Measurements from ENCODE around the gene NAGPA. TPM values are rescaled to one million over a fixed set of nuclear protein-coding genes. Genes with fewer than 3 reads are reported as not detected.

The NAGPA gene
- total and polyA plus RNA-seq, 2 of the 13 experiments (the other 11 are each of a cell fraction or from before 2014, with no cell fraction given): 27.1 to 60.3 TPM

DNA sequence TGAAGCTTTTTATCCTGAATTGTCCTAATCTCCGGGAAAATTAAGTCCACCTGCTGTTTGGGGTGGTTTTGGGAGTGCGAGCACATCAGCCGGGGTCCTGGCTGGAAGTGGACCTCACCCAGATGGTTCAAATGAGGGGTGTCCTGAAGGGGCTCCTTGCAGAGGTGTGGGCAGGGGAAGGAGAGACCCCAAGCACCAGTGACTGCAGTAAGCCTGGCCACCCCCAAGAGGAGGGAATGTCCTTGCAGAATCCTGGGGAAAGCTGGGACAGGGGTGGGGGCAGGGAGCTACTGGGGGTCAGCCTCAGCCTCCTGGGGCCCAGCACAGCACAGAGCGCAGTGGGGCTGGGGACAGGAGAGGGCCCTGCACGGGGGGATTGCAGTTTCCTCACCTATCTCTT is 29.4 kb downstream of the NAGPA start:
- peaks cover 13 to 57% of the 10 kb centered on the region in 2 experiments; a peak in 4 of 5 replicates for H3K27me3 ChIP-seq (ENCODE audit: control insufficient read depth in 1 of 2, insufficient read depth in 2 of 2, low read length in 2 of 2)
- ChIA-PET POLR2A (no interaction called here), CTCF (ENCODE audit: low intra/inter-chr PET ratio, low total read pairs) (no interaction called here)
- no peaks in the 10 kb centered on the region for H3K79me2 ChIP-seq (ENCODE audit: insufficient read depth, low read length)
- BruUV-seq (replicated peaks): no TSS peak
- H3K9ac ChIP-seq (ENCODE audit: insufficient read depth, low read depth, low read length): no peak overlapping the region
- 44% methylated on average over 5 of the region's 5 CpGs for WGBS (ENCODE audit: low lambda C conversion rate)
- no peak overlapping the region for H2AFZ ChIP-seq (ENCODE audit: low read length)
- no peak for FAIRE-seq
- H4K20me1 ChIP-seq (ENCODE audit: insufficient read depth, low read length): no peaks in the 10 kb centered on the region
- TF ChIP-seq NFE2L2 (IDR thresholded peaks at IDR 0.05; ENCODE audit: low read length) (no peak), PHF20 (CRISPR knock-in tag; IDR thresholded peaks at IDR 0.05) (no peak), NFYB (CRISPR knock-in tag; IDR thresholded peaks at IDR 0.05) (no peak), ERF (CRISPR knock-in tag; IDR thresholded peaks at IDR 0.05) (no peak), EP300 (IDR thresholded peaks at IDR 0.05; ENCODE audit: low read depth in 2 of 2, low read length in 2 of 2) (no peak), EP300 (CRISPR knock-in tag; IDR thresholded peaks at IDR 0.05; ENCODE audit: borderline replicate concordance) (no peak), DPF2 (CRISPR knock-in tag; IDR thresholded peaks at IDR 0.05; ENCODE audit: borderline replicate concordance, low read depth) (no peak), NR2F6 (IDR thresholded peaks at IDR 0.05) (no peak), NR2F6 (CRISPR knock-in tag; IDR thresholded peaks at IDR 0.05) (no peak), ZNF629 (CRISPR knock-in tag; conservative IDR thresholded peaks at IDR 0.05) (no peak), HDAC6 (IDR thresholded peaks at IDR 0.05; ENCODE audit: low read depth, low read length) (no peak), ZNF451 (CRISPR knock-in tag; IDR thresholded peaks at IDR 0.05) (no peak), ZFX (CRISPR knock-in tag; IDR thresholded peaks at IDR 0.05; ENCODE audit: low read depth) (no peak), CAMTA2 (CRISPR knock-in tag; IDR thresholded peaks at IDR 0.05; ENCODE audit: borderline replicate concordance) (no peak), ZNF44 (CRISPR knock-in tag; IDR thresholded peaks at IDR 0.05) (no peak), ZNF788 (CRISPR knock-in tag; IDR thresholded peaks at IDR 0.05; ENCODE audit: borderline replicate concordance) (no peak), NRL (CRISPR knock-in tag; IDR thresholded peaks at IDR 0.05; ENCODE audit: borderline replicate concordance) (no peak)
- TF ChIP-seq, protein P1, sequence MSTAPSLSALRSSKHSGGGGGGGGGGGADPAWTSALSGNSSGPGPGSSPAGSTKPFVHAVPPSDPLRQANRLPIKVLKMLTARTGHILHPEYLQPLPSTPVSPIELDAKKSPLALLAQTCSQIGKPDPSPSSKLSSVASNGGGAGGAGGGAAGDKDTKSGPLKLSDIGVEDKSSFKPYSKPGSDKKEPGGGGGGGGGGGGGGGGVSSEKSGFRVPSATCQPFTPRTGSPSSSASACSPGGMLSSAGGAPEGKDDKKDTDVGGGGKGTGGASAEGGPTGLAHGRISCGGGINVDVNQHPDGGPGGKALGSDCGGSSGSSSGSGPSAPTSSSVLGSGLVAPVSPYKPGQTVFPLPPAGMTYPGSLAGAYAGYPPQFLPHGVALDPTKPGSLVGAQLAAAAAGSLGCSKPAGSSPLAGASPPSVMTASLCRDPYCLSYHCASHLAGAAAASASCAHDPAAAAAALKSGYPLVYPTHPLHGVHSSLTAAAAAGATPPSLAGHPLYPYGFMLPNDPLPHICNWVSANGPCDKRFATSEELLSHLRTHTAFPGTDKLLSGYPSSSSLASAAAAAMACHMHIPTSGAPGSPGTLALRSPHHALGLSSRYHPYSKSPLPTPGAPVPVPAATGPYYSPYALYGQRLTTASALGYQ (CRISPR knock-in tag; IDR thresholded peaks at IDR 0.05): no peak
- TF ChIP-seq, protein P2, sequence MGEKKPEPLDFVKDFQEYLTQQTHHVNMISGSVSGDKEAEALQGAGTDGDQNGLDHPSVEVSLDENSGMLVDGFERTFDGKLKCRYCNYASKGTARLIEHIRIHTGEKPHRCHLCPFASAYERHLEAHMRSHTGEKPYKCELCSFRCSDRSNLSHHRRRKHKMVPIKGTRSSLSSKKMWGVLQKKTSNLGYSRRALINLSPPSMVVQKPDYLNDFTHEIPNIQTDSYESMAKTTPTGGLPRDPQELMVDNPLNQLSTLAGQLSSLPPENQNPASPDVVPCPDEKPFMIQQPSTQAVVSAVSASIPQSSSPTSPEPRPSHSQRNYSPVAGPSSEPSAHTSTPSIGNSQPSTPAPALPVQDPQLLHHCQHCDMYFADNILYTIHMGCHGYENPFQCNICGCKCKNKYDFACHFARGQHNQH (CRISPR knock-in tag; IDR thresholded peaks at IDR 0.05): no peak
- TF ChIP-seq, protein P3, sequence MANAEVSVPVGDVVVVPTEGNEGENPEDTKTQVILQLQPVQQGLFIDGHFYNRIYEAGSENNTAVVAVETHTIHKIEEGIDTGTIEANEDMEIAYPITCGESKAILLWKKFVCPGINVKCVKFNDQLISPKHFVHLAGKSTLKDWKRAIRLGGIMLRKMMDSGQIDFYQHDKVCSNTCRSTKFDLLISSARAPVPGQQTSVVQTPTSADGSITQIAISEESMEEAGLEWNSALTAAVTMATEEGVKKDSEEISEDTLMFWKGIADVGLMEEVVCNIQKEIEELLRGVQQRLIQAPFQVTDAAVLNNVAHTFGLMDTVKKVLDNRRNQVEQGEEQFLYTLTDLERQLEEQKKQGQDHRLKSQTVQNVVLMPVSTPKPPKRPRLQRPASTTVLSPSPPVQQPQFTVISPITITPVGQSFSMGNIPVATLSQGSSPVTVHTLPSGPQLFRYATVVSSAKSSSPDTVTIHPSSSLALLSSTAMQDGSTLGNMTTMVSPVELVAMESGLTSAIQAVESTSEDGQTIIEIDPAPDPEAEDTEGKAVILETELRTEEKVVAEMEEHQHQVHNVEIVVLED (CRISPR knock-in tag; IDR thresholded peaks at IDR 0.05; ENCODE audit: borderline replicate concordance): no peak
- TF ChIP-seq, protein P4, sequence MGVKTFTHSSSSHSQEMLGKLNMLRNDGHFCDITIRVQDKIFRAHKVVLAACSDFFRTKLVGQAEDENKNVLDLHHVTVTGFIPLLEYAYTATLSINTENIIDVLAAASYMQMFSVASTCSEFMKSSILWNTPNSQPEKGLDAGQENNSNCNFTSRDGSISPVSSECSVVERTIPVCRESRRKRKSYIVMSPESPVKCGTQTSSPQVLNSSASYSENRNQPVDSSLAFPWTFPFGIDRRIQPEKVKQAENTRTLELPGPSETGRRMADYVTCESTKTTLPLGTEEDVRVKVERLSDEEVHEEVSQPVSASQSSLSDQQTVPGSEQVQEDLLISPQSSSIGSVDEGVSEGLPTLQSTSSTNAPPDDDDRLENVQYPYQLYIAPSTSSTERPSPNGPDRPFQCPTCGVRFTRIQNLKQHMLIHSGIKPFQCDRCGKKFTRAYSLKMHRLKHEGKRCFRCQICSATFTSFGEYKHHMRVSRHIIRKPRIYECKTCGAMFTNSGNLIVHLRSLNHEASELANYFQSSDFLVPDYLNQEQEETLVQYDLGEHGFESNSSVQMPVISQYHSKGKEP (CRISPR knock-in tag; IDR thresholded peaks at IDR 0.05): no peak
- intact Hi-C loops (cut with micrococcal nuclease; ENCODE audit: unreplicated experiment): no loop called here
- in situ Hi-C loops (cut with HindIII; ENCODE audit: extremely low pct_ligation_motif_present, low pct_unique_long_range_greater_than_20kb): no loop called here
- no peak overlapping the region for H3K4me2 ChIP-seq (ENCODE audit: low read depth, low read length)
- DNase-seq (ENCODE audit: low spot score): no peak
- no peak overlapping the region for H3K27ac ChIP-seq (ENCODE audit: extremely low read length, insufficient read depth, low read length)
- peaks cover 44% of the 10 kb centered on the region for H3K4me1 ChIP-seq (ENCODE audit: insufficient read depth, low read length)
- H3K9me3 ChIP-seq (ENCODE audit: low read length): no peaks in the 10 kb centered on the region
- ATAC-seq: no peak
- no peak overlapping the region for H3K4me3 ChIP-seq (replicated peaks in 1 of 3; ENCODE audit: insufficient read depth in 1 of 3, low read depth in 2 of 3, low read length in 3 of 3)
- H3K36me3 ChIP-seq (replicated peaks in 1 of 2; ENCODE audit: control insufficient read depth in 1 of 2, insufficient read depth in 2 of 2, low read length in 2 of 2): no peaks in the 10 kb centered on the region

Data from HepG2 (cell line).